Naive B cell (primary cell): ENCODE measurements around the gene SAMM50. TPM values are rescaled to one million over a fixed set of nuclear protein-coding genes. Genes with fewer than 3 reads are reported as not detected.
A peak's percentile ranks its signal among the peaks of the same experiment; 100 is the strongest.

Experiments
- ATAC-seq, 2 donors: fragments of 150-1000 bp; cut with Tn5 transposase; 2 replicates each; pipeline ENCODE4 v1.10.0; 2021; ENCODE audit warnings: low read depth in 2 of 2, mild to moderate bottlenecking in 2 of 2, moderate library complexity in 2 of 2
- DNase-seq: peaks from one replicate; pipeline ENCODE4 v3.0.0; 2022
- H3K27ac Mint-ChIP-seq, 6 donors: one replicate each; pipeline ENCODE4 v1.8.0; 2020 to 2022; ENCODE audit warnings: mild to moderate bottlenecking in 6 of 6, mixed read lengths in 6 of 6, moderate library complexity in 5 of 6, inconsistent platforms in 2 of 6
- H3K27me3 Mint-ChIP-seq, 3 donors: one replicate each; pipeline ENCODE4 v1.8.0; 2021 to 2022; ENCODE audit warnings: mixed read lengths in 3 of 3, mild to moderate bottlenecking in 1 of 3
- H3K36me3 Mint-ChIP-seq, 2 donors: one replicate each; pipeline ENCODE4 v1.8.0; 2020 to 2022; ENCODE audit warnings: mixed read lengths in 2 of 2, inconsistent platforms in 1 of 2, mild to moderate bottlenecking in 1 of 2
- H3K4me1 Mint-ChIP-seq, 3 donors: one replicate each; pipeline ENCODE4 v1.8.0; 2020 to 2022; ENCODE audit warnings: mixed read lengths in 3 of 3, inconsistent platforms in 1 of 3, mild to moderate bottlenecking in 1 of 3, moderate library complexity in 1 of 3
- H3K4me3 Mint-ChIP-seq, 8 donors: one replicate each; pipeline ENCODE4 v1.8.0; 2020 to 2022; ENCODE audit warnings: mild to moderate bottlenecking in 8 of 8, mixed read lengths in 8 of 8, moderate library complexity in 8 of 8, inconsistent platforms in 2 of 8
- H3K9me3 Mint-ChIP-seq, 7 donors: one replicate each; pipeline ENCODE4 v1.8.0; 2020 to 2022; ENCODE audit warnings: mixed read lengths in 7 of 7, mild to moderate bottlenecking in 5 of 7, inconsistent platforms in 2 of 7, moderate library complexity in 1 of 7
- polyA plus RNA-seq, 6 donors: library from polyadenylated mRNA; unstranded; fragments of 300-500 nt; fragmentation: Illumina TruSeq; gene quantifications; one replicate each; pipeline ENCODE4 v1.2.3, GENCODE V29; 2021; ENCODE audit warnings: low read depth in 6 of 6

The SAMM50 gene
- polyA plus RNA-seq, 6 donors from 2014 or later: 64.0 to 96.1 (median 75.4) TPM

GRCh38 chr22:44025171-44026065 is 70.2 kb downstream of the SAMM50 start:
- Mint-ChIP-seq H3K36me3 (no peaks in the 10 kb centered on the region), H3K27me3 (no peaks in the 10 kb centered on the region), H3K27ac (peak overlapping the region; percentile 99 to 100 (median 100)), H3K9me3 (no peaks in the 10 kb centered on the region), H3K4me1 (peaks cover 48 to 74% (median 70%) of the 10 kb centered on the region in 3 donors), H3K4me3 (peak overlapping the region; percentile 83 to 94 (median 90))
- ATAC-seq (peak; percentile 67 to 68), DNase-seq (peak; percentile 93)

DNA sequence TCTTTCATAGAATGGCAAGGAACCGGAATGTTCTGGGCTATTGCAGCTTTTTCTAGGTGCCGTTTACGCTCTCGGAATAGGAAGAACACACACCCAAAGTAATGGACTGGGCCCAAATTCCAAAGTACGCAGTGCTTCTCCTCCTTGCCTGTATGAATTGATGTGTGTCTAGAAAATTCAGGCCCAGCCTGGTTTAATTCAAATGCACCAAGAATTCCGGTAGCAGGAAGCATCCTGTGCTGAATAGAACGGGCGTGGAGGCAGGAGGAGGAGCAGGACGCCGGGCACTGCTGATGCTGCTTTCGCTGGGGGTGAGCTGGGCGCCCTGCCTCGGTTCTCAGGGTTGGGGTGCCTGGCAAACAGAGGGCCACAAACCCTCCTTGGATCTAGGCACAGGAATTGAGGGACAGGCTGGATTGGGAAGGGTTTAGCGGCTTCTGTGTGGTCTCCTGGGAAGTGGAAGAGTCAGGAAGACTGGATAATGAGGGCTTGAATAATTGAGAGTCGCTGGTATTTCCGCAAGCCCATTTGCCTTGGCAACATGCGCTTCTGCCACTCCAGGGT is 70.9 kb downstream of the SAMM50 start:
- DNase-seq (no peak), ATAC-seq (no peak)
- Mint-ChIP-seq H3K4me3 (peak overlapping the region; percentile 83 to 94 (median 90)), H3K27ac (peak overlapping the region; percentile 99 to 100 (median 100)), H3K27me3 (no peaks in the 10 kb centered on the region), H3K4me1 (peaks cover 54 to 78% (median 78%) of the 10 kb centered on the region in 3 donors), H3K36me3 (no peaks in the 10 kb centered on the region), H3K9me3 (no peaks in the 10 kb centered on the region)

- peak; percentile 69 to 76 for ATAC-seq
- peak overlapping the region; percentile 99 to 100 (median 100) for H3K27ac Mint-ChIP-seq
Measured at GRCh38 chr22:44026630-44027511, 71.6 kb downstream of the SAMM50 start.

DNA sequence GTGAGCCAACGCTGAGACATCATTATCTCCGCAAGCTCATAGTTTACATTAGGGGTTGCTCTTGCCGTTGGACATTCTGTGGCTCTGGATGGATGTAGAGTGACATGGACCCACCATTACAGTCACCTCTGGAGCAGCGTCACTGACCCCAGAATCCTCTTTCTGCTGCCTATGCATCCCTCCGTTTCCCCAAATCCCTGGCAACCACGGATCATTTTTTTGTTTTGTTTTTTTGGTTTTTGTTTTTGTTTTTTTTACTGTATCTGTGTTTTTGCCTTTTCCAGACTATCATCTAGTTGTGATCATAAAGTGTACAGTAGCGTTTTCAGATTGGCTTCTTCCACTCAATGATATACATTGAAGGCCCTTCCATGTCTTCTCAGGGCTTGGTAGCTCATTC is 72.8 kb downstream of the SAMM50 start:
- DNase-seq (no peak), ATAC-seq (no peak)
- H3K27me3 Mint-ChIP-seq: no peaks in the 10 kb centered on the region
- peak overlapping the region in 6 of 8 donors; percentile 13 to 88 (median 56) for H3K4me3 Mint-ChIP-seq
- H3K9me3 Mint-ChIP-seq: no peaks in the 10 kb centered on the region
- H3K4me1 Mint-ChIP-seq: peaks cover 64 to 83% (median 74%) of the 10 kb centered on the region in 3 donors
- H3K27ac Mint-ChIP-seq: peak overlapping the region; percentile 96 to 100 (median 100)
- no peaks in the 10 kb centered on the region for H3K36me3 Mint-ChIP-seq

More at GRCh38 chr22:44026630-44027511, 71.6 kb downstream of the SAMM50 start:
- H3K4me1 Mint-ChIP-seq: peaks cover 61 to 83% (median 80%) of the 10 kb centered on the region in 3 donors
- no peaks in the 10 kb centered on the region for H3K9me3 Mint-ChIP-seq
- peak; percentile 93 for DNase-seq
- no peaks in the 10 kb centered on the region for H3K36me3 Mint-ChIP-seq
- H3K4me3 Mint-ChIP-seq: peak overlapping the region; percentile 83 to 94 (median 90)
- H3K27me3 Mint-ChIP-seq: no peaks in the 10 kb centered on the region

DNA sequence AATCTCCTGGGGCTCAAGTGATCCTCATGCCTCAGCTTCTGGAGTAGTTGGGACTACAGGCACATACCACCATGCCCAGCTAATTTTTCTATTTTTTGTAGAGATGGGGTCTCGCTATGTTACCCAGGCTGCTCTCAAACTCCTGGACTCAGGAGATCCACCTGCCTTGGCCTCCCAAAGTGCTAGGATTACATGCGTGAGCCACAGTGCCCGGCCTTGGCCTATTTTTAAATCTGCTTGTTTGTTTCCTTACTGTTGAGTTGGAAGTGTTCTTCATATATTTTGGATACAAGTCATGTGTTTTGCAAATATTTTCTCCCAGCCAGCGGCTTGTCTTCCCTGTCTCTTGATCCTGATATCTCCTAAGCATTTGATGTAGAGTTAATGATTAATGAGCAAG is 73.8 kb downstream of the SAMM50 start:
- Mint-ChIP-seq H3K4me1 (peaks cover 59 to 83% (median 68%) of the 10 kb centered on the region in 3 donors), H3K36me3 (no peaks in the 10 kb centered on the region), H3K4me3 (peak overlapping the region in 3 of 8 donors; percentile 1 to 60 (median 30)), H3K27ac (peak overlapping the region; percentile 69 to 100 (median 94)), H3K27me3 (no peaks in the 10 kb centered on the region), H3K9me3 (no peaks in the 10 kb centered on the region)
- no peak for ATAC-seq
- no peak for DNase-seq

DNA sequence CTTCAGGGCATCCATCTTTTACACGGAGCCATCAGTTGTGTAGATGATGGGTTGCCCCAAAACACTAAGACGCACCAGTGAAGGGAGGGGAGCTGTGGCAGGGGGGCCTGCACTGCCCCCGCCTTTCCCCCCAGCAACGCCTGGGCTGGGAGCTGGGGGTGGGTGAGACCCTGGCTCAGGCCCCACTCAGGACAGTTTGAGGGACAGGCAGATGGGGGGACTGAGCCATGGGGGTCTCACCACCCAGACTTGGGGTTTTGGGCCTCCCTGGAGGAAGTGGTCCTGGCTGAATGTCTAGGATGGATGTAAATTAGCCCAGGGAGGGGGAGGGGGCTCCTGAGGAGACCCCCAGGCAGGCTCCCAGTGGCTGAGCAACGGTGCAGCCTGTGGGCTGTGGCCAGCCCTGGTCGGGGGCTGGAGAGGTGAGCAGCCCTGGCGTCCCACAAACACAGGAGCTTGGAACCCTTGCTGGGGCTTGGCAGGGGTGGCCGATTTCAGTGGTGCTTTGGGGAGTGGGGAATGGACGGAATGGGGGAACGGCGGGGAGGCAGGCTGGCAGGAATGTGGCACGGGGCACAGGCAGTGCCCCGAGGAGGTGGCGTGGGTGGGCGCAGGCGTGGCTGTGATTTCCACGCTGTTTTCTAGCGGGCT is 74.9 kb downstream of the SAMM50 start:
- DNase-seq (no peak), ATAC-seq (no peak)
- Mint-ChIP-seq H3K4me3 (peak overlapping the region in 2 of 8 donors; percentile 6 to 72), H3K9me3 (no peaks in the 10 kb centered on the region), H3K4me1 (peaks cover 59 to 83% (median 63%) of the 10 kb centered on the region in 3 donors), H3K27ac (peak overlapping the region; percentile 29 to 100 (median 94)), H3K36me3 (no peaks in the 10 kb centered on the region), H3K27me3 (no peaks in the 10 kb centered on the region)

DNA sequence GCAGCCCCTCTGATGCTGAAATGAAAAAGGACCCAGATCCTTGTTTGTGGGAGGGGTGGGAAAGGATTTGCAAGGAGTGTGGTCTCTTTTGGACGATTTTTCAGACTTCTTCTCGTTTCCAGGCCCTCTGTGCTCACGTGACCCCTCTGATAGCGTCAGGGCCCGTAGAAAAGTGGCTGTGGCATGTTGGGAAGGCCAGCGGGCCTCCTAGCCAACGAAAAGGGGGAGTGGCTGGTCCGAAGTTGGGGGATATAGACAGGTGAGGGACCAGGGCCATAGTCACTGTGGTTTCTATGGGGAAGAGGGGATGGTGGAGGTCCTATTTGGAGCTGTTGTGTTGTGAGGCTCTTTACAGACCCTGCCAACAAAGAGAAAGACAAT is 75.5 kb downstream of the SAMM50 start:
- Mint-ChIP-seq H3K4me3 (peak overlapping the region in 3 of 8 donors; percentile 6 to 47 (median 45)), H3K9me3 (no peaks in the 10 kb centered on the region), H3K27me3 (no peaks in the 10 kb centered on the region), H3K27ac (peak overlapping the region; percentile 29 to 99 (median 85)), H3K4me1 (peaks cover 54 to 78% (median 58%) of the 10 kb centered on the region in 3 donors), H3K36me3 (no peaks in the 10 kb centered on the region)
- DNase-seq (no peak), ATAC-seq (no peak)

DNA sequence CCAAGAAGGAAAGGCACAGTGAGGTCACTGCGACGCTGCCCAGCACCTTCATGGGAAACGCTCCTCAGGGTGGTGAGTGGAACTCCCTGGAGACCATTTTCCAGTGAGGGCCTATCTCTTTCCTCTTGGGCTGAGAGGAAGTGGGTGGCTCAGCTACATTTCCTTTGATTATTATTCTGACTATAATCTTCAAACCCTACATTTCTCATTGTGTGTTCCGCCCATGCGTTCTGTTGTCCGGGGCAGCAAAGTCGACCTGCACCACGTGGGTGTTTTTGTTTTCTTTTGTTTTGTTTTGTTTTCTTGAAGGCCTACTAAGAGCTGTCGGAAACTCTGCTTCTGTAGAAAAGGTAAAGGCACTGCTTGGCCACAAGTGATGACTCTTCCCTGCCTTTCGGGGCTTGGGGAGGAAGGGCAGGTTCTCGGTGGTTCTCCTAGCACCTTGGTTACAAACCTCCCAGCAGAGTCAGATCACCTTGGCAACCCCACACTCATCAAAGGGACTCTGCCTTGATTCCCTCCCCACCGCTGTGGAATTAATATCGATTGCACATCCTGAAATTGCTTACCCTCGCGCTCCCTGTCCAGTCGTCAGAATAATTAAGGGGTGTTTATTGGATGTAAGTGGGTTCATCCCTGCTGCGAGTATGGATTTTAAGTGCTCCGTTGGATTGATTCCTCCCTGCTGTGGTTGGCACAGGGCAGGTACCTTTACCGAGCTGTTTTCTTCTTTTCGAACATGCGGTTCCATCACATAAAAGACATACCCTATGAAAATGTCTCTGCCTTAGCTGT is 76.1 kb downstream of the SAMM50 start:
- H3K4me3 Mint-ChIP-seq: peak overlapping the region in 3 of 8 donors; percentile 23 to 47 (median 45)
- H3K4me1 Mint-ChIP-seq: peaks cover 48 to 71% (median 51%) of the 10 kb centered on the region in 3 donors
- peak overlapping the region; percentile 60 to 99 (median 91) for H3K27ac Mint-ChIP-seq
- H3K9me3 Mint-ChIP-seq: no peaks in the 10 kb centered on the region
- H3K27me3 Mint-ChIP-seq: no peaks in the 10 kb centered on the region
- no peak for ATAC-seq
- H3K36me3 Mint-ChIP-seq: no peaks in the 10 kb centered on the region
- DNase-seq: no peak

GRCh38 chr22:44032126-44032730 is 77.0 kb downstream of the SAMM50 start:
- H3K27ac Mint-ChIP-seq: peak overlapping the region in 1 of 6 donors; percentile 84
- peak overlapping the region in 1 of 8 donors; percentile 51 for H3K4me3 Mint-ChIP-seq
- H3K36me3 Mint-ChIP-seq: no peaks in the 10 kb centered on the region
- no peaks in the 10 kb centered on the region for H3K27me3 Mint-ChIP-seq
- H3K4me1 Mint-ChIP-seq: peaks cover 39 to 63% (median 42%) of the 10 kb centered on the region in 3 donors
- DNase-seq: no peak
- ATAC-seq: no peak
- H3K9me3 Mint-ChIP-seq: no peaks in the 10 kb centered on the region

DNA sequence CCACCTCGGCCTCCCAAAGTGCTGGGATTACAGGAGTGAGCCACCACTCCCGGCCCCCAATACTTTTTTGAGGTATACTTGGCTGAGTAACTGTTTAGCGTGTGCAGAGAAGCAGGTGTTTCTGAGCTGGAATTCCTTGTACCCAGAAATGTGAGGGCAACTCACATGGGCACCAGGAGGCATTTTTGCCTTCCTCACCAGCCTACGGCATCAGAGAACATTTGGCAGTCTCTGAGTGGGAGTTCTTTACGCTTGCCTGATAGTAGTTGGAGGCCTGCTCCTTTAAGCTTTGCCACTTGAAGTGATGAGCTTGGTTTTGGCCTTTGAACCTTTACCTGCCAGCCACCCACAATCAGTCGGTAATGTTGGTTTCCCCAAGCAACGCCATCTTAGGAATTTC is 78.0 kb downstream of the SAMM50 start:
- DNase-seq: no peak
- Mint-ChIP-seq H3K36me3 (peaks cover 0 to 6% of the 10 kb centered on the region in 2 donors), H3K4me1 (peaks cover 38 to 57% (median 39%) of the 10 kb centered on the region in 3 donors), H3K27me3 (peaks cover 0 to 6% (median 0%) of the 10 kb centered on the region in 3 donors), H3K9me3 (no peaks in the 10 kb centered on the region), H3K27ac (peak overlapping the region in 2 of 6 donors; percentile 37 to 54), H3K4me3 (no peak overlapping the region)
- no peak for ATAC-seq

DNA sequence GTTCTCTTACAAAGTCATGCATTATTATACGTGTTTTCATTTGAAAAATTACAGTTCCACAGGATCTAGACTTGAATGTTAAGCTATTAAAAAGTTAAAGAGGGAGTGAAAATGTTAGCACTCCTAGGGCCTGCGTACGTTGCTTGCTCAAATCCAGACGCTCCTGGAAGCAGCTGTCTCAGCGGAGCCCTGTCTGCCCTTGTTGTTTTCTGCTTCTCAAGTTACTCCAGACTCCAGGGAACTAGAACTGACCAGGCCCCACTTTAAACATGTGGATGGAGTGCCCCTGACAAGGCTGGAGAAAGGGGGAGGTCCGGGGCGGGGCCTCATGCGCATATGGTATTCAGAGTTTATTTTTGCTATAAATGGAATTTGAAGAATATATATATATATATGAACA is 78.5 kb downstream of the SAMM50 start:
- H3K36me3 Mint-ChIP-seq: peaks cover 0 to 6% of the 10 kb centered on the region in 2 donors
- H3K9me3 Mint-ChIP-seq: no peaks in the 10 kb centered on the region
- no peak overlapping the region for H3K4me3 Mint-ChIP-seq
- H3K4me1 Mint-ChIP-seq: peaks cover 35 to 56% (median 36%) of the 10 kb centered on the region in 3 donors
- peaks cover 0 to 9% (median 0%) of the 10 kb centered on the region in 3 donors for H3K27me3 Mint-ChIP-seq
- no peak for ATAC-seq
- no peak for DNase-seq
- H3K27ac Mint-ChIP-seq: peak overlapping the region in 1 of 6 donors; percentile 54
